ENCODE results near the gene COMMD3. TPM values are rescaled to one million over a fixed set of nuclear protein-coding genes. Genes with fewer than 3 reads are reported as not detected.
A peak's percentile ranks its signal among the peaks of the same experiment; 100 is the strongest.

COMMD3 gene
- total and polyA plus RNA-seq, 2 of the 8 experiments (the other 6 are each of a cell fraction or from before 2014, with no cell fraction given) = 2.3 to 2.7 TPM

DNA sequence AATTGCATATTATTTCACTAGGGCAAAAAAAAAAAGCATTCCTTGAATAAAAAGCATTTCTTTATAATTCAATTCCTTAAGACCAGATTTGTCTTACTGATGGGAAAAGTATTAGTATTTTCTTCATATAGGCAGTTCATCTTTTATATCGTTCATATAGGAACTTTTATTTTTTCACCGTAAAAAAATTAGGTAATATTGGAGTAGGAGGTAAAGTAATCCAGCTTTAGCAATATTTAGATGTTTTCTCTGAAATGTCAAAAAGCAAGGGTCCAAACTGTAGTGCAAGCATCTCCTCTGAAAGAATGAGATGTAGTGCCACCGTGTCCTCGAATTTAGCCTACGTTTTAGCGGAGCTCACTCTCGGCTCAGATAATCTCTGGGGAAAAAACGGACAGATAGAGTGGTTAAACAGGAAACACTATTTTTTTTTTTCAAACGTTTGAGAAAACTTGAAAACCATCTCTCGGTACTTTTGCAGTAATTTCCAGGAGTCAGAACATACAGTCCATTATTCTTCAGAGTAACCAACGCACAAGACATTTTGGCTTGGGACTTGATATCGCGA, 23.7 kb downstream of the COMMD3 start:
- H3K14ac ChIP-seq (ENCODE audit: insufficient read length) = no peak overlapping the region
- H3K79me1 ChIP-seq (ENCODE audit: low read depth, low read length) = no peaks in the 10 kb centered on the region
- H3K9ac ChIP-seq (replicated peaks in 1 of 4; ENCODE audit: extremely low read depth in 1 of 4, low read depth in 3 of 4, low read length in 3 of 4) = no peak overlapping the region
- H2BK20ac ChIP-seq (ENCODE audit: low read length) = no peak overlapping the region
- peaks cover 0 to 3% (median 0%) of the 10 kb centered on the region in 4 experiments; a peak in 1 of 8 replicates for H3K36me3 ChIP-seq (ENCODE audit: control insufficient read depth in 2 of 4, insufficient read depth in 4 of 4, low read length in 3 of 4)
- 6% methylated on average over 13 of the region's 13 CpGs; no CpG with 5 or more reads in 1 of the 2 experiments for WGBS, 2 experiments (ENCODE audit: extremely low coverage in 1 of 2, insufficient coverage in 1 of 2, insufficient read length in 1 of 2, insufficient replicate concordance in 2 of 2, low coverage in 1 of 2, low lambda C conversion rate in 2 of 2, missing lambda C conversion rate in 1 of 2)
- H3K27me3 ChIP-seq (replicated peaks in 1 of 4; ENCODE audit: control insufficient read depth in 3 of 4, extremely low read depth in 1 of 4, insufficient read depth in 3 of 4, low read length in 3 of 4) = peaks cover 65 to 100% (median 90%) of the 10 kb centered on the region in 4 experiments
- H3K18ac ChIP-seq (ENCODE audit: extremely low read depth, low read length) = no peak overlapping the region
- no peaks in the 10 kb centered on the region; a peak in 1 of 4 replicates for H3K9me3 ChIP-seq (ENCODE audit: insufficient read depth in 2 of 2, low read depth in 1 of 2, low read length in 1 of 2)
- no peak overlapping the region for H2BK120ac ChIP-seq (replicated peaks; ENCODE audit: low read depth, low read length)
- H2BK15ac ChIP-seq (ENCODE audit: low read length) = no peak overlapping the region
- H4K5ac ChIP-seq (ENCODE audit: insufficient read length, low read depth, low read length) = no peak overlapping the region
- no peak overlapping the region for H3K23ac ChIP-seq (ENCODE audit: insufficient read length)
- H3K23me2 ChIP-seq (ENCODE audit: low read depth, low read length) = peaks cover 9% of the 10 kb centered on the region; the same call in 1 of the 2 replicates
- peaks cover 0 to 11% (median 3%) of the 10 kb centered on the region in 4 experiments; a peak in 5 of 7 replicates for H3K4me1 ChIP-seq (replicated peaks in 1 of 4; ENCODE audit: control insufficient read depth in 3 of 4, insufficient read depth in 4 of 4, low read length in 3 of 4)
- no peak overlapping the region for H3K27ac ChIP-seq (ENCODE audit: low read depth, low read length)
- H3K4me2 ChIP-seq (ENCODE audit: insufficient read depth in 1 of 2, low read depth in 2 of 2, low read length in 2 of 2) = peak overlapping the region; percentile 65 to 68
- H3K4ac ChIP-seq (replicated peaks; ENCODE audit: insufficient read length, low read depth, low read length) = no peak overlapping the region
- peaks cover 0 to 11% of the 10 kb centered on the region in 2 experiments for H4K20me1 ChIP-seq (replicated peaks in 1 of 2; ENCODE audit: control insufficient read depth in 1 of 2, insufficient read depth in 2 of 2, low read length in 2 of 2)
- ChIA-PET POLR2A (ENCODE audit: partially characterized antibody) (interaction anchor here (1.4 to 1.7 kb wide), 2 partner anchors 15 to 23 kb away, joined by 4 read pairs; partner anchors contain the start of gene COMMD3), CTCF (ENCODE audit: partially characterized antibody) (interaction anchor here (0.7 to 1.3 kb wide), 3 partner anchors 18 to 664 kb away, joined by 3 to 5 read pairs (median 4); partner anchors contain the start of gene BMI1)
- no peak for DNase-seq (ENCODE audit: low read depth in 1 of 2, low spot score in 2 of 2)
- peak overlapping the region; percentile 32 to 64 (median 44); a peak in 7 of 8 replicates for H3K4me3 ChIP-seq (ENCODE audit: extremely low read depth in 1 of 4, insufficient read depth in 2 of 4, low read depth in 3 of 4, low read length in 4 of 4)
- H2AK5ac ChIP-seq (ENCODE audit: low read depth, low read length) = no peak overlapping the region
- no peak for FAIRE-seq
- no peak overlapping the region for H2AFZ ChIP-seq (ENCODE audit: low read length)
- H2BK5ac ChIP-seq (ENCODE audit: low read depth, low read length) = no peak overlapping the region
- no peak overlapping the region for H3K56ac ChIP-seq (replicated peaks; ENCODE audit: insufficient read length, low read depth, low read length)
- no peak overlapping the region for H4K91ac ChIP-seq (replicated peaks; ENCODE audit: insufficient read length, low read length)
- no peaks in the 10 kb centered on the region for H3K79me2 ChIP-seq (ENCODE audit: control insufficient read depth in 1 of 2, insufficient read depth in 2 of 2, low read length in 2 of 2)
- no peak overlapping the region for H4K8ac ChIP-seq (ENCODE audit: extremely low read depth, insufficient read depth, low read length)
- H2BK12ac ChIP-seq (ENCODE audit: low read depth, low read length) = no peak overlapping the region
- TF ChIP-seq NANOG (IDR thresholded peaks at IDR 0.05; ENCODE audit: insufficient read depth, low read depth, low read length, poor library complexity, severe bottlenecking) = no peak
- TF ChIP-seq USF2 (IDR thresholded peaks at IDR 0.05; ENCODE audit: low read length) = no peak
- no peak for TF ChIP-seq RNF2 (IDR thresholded peaks at IDR 0.05; ENCODE audit: borderline replicate concordance, low read depth, low read length, missing control alignments, poor library complexity, severe bottlenecking)
- no peak for TF ChIP-seq EGR1 (IDR thresholded peaks at IDR 0.05; ENCODE audit: borderline replicate concordance, low read depth, low read length)
- TF ChIP-seq CREB1 (IDR thresholded peaks at IDR 0.05) = no peak
- no peak for TF ChIP-seq SP4 (IDR thresholded peaks at IDR 0.05; ENCODE audit: low read length)
- TF ChIP-seq KDM4A (IDR thresholded peaks at IDR 0.05; ENCODE audit: low read depth, low read length, severe bottlenecking) = no peak
- TF ChIP-seq KDM5A (IDR thresholded peaks at IDR 0.05; ENCODE audit: low read length) = no peak
- no peak for TF ChIP-seq BCL11A (IDR thresholded peaks at IDR 0.05; ENCODE audit: low read depth in 2 of 2, low read length in 2 of 2)

Measured in H1 (cell line).